HCT116 (cell line): ENCODE results near the gene PRR14. TPM values are rescaled to one million over a fixed set of nuclear protein-coding genes. Genes with fewer than 3 reads are reported as not detected.

ENCODE experiments used
- ATAC-seq: fragments of 200-7000 bp; cut with Tn5 transposase; 2 replicates; pipeline ENCODE4 v1.9.1; 2020; ENCODE audit warnings: mild to moderate bottlenecking, moderate library complexity
- BruUV-seq: library from RNA; stranded (reverse); fragments of 400-500 nt; replicated peaks from 2 replicates; lab custom pipeline; 2021; lab: Mats Ljungman, UMichigan
- CTCF ChIA-PET: fragments of 300-600 bp; sonication (Branson Sonifier 250); formaldehyde crosslinking; loops from one replicate; lab custom pipeline; 2021; ENCODE audit warnings: antibody characterized with exemption; lab: Charles Lee
- POLR2A ChIA-PET: fragments of 300-600, 350-600 bp; sonication (Branson Sonifier 250); formaldehyde crosslinking; loops from one replicate; lab custom pipeline; 2021; ENCODE audit warnings: antibody characterized with exemption; lab: Charles Lee
- RAD21 ChIA-PET, 2 experiments: fragments of 300-600 bp; sonication (Branson Sonifier 250); formaldehyde crosslinking; loops; one replicate each; lab custom pipeline; 2023; ENCODE audit warnings: low total read pairs in 2 of 2; ENCODE audit not compliant: uncharacterized antibody in 2 of 2, unreplicated experiment in 2 of 2, low non-redundant PET in 1 of 2; lab: Charles Lee
- DNase-seq: peaks from one replicate; pipeline ENCODE4 v3.0.0-alpha.2; 2010; ENCODE audit warnings: low read depth, low spot score
- H2AFZ ChIP-seq: fragments of 200-600 bp; shearing (Covaris generic), sonication (generic); 2 replicates; pipeline ENCODE4 v1.6.1; 2017; ENCODE audit warnings: low read depth, mixed run types, mixed read lengths, antibody characterized with exemption, low read length; ENCODE audit not compliant: poor library complexity, severe bottlenecking
- H3K27ac ChIP-seq: 2 replicates; pipeline ENCODE4 v1.5.1; 2012; ENCODE audit warnings: low read depth, low read length
- H3K27me3 ChIP-seq: fragments of 200-600 bp; sonication (generic); 2 replicates; pipeline ENCODE4 v1.6.1; 2016; ENCODE audit warnings: mixed run types, low read length, mixed read lengths; ENCODE audit not compliant: insufficient read depth
- H3K36me3 ChIP-seq, 2 experiments: fragments of 200-500 bp in 1 of 2; fragments of 200-600 bp in 1 of 2; sonication (Bioruptor generic) in 1 of 2; sonication (generic) in 1 of 2; 2 replicates each; pipeline versions ENCODE4 v1.5.1 to v1.6.1; 2014 to 2016; ENCODE audit warnings: low read length in 2 of 2, inconsistent platforms in 1 of 2, mixed read lengths in 1 of 2, mixed run types in 1 of 2; ENCODE audit not compliant: insufficient read depth in 2 of 2, control insufficient read depth in 1 of 2
- H3K4me1 ChIP-seq, 2 experiments: fragments of 200-600 bp in 1 of 2; sonication (generic) in 1 of 2; 2 replicates each; pipeline versions ENCODE4 v1.5.1 to v1.6.1; 2012 to 2017; ENCODE audit warnings: low read length in 2 of 2, inconsistent platforms in 1 of 2, mild to moderate bottlenecking in 1 of 2, mixed read lengths in 1 of 2, mixed run types in 1 of 2, moderate library complexity in 1 of 2; ENCODE audit not compliant: insufficient read depth in 2 of 2, control insufficient read depth in 1 of 2
- H3K4me2 ChIP-seq: fragments of 200-600 bp; sonication (generic); 2 replicates; pipeline ENCODE4 v1.6.1; 2017; ENCODE audit warnings: mixed run types, low read length, mixed read lengths
- H3K4me3 ChIP-seq, 2 experiments: fragments of 200-600 bp in 1 of 2; sonication (generic) in 1 of 2; replicated peaks in 1 of 2; 2 replicates each; pipeline ENCODE4 v1.5.1; 2011 to 2016; ENCODE audit warnings: low read length in 2 of 2, control low read depth in 1 of 2, low read depth in 1 of 2, mild to moderate bottlenecking in 1 of 2, mixed read lengths in 1 of 2, mixed run types in 1 of 2
- H3K79me2 ChIP-seq: fragments of 200-600 bp; sonication (generic); 2 replicates; pipeline ENCODE4 v1.6.1; 2017; ENCODE audit warnings: mild to moderate bottlenecking, mixed run types, low read length, moderate library complexity, mixed read lengths; ENCODE audit not compliant: insufficient read depth
- H3K9ac ChIP-seq: fragments of 200-600 bp; sonication (generic); 2 replicates; pipeline ENCODE4 v1.6.1; 2016; ENCODE audit warnings: low read length, mixed read lengths
- H3K9me2 ChIP-seq: fragments of 200-600 bp; sonication (generic), shearing (Covaris generic); 2 replicates; pipeline ENCODE4 v1.6.1; 2017; ENCODE audit warnings: mixed run types, mild to moderate bottlenecking, moderate library complexity; ENCODE audit not compliant: insufficient read depth
- H3K9me3 ChIP-seq, 2 experiments: fragments of 200-500 bp in 1 of 2; fragments of 200-600 bp in 1 of 2; sonication (Bioruptor generic) in 1 of 2; sonication (generic) in 1 of 2; 2 replicates each; pipeline ENCODE4 v1.6.1; 2014 to 2017; ENCODE audit warnings: low read length in 2 of 2, mixed read lengths in 2 of 2, inconsistent platforms in 1 of 2, low read depth in 1 of 2, mild to moderate bottlenecking in 1 of 2, mixed run types in 1 of 2, moderate library complexity in 1 of 2; ENCODE audit not compliant: control insufficient read depth in 1 of 2, insufficient read depth in 1 of 2
- H4K20me1 ChIP-seq: fragments of 200-600 bp; sonication (generic), shearing (Covaris generic); 2 replicates; pipeline ENCODE4 v1.6.1; 2017; ENCODE audit warnings: mixed run types, mild to moderate bottlenecking, moderate library complexity; ENCODE audit not compliant: insufficient read depth
- CBX3 ChIP-seq: IDR thresholded peaks from 2 replicates; pipeline ENCODE4 v1.6.1; 2012; ENCODE audit warnings: low read depth
- CEBPB ChIP-seq: IDR thresholded peaks from 2 replicates; pipeline ENCODE4 v1.6.1; 2012; ENCODE audit warnings: low read depth
- EGR1 ChIP-seq: IDR thresholded peaks from 2 replicates; pipeline ENCODE4 v1.6.1; 2012; ENCODE audit warnings: low read depth
- EZH2 ChIP-seq: fragments of 200-600 bp; sonication (generic); IDR thresholded peaks from 2 replicates; pipeline ENCODE4 v1.6.1; 2017; ENCODE audit warnings: antibody characterized with exemption, mixed run types
- EZH2phosphoT487 ChIP-seq: fragments of 200-600 bp; IDR thresholded peaks from 2 replicates; pipeline ENCODE4 v1.6.1; 2018; ENCODE audit warnings: antibody characterized with exemption, borderline replicate concordance
- FOSL1 ChIP-seq: IDR thresholded peaks from 2 replicates; pipeline ENCODE4 v1.6.1; 2012; ENCODE audit warnings: low read depth
- POLR2A ChIP-seq: IDR thresholded peaks from 2 replicates; pipeline ENCODE4 v1.7.0; 2011; ENCODE audit warnings: borderline replicate concordance; ENCODE audit not compliant: insufficient read depth, insufficient read length; ENCODE audit errors: extremely low read depth
- POLR2AphosphoS5 ChIP-seq: IDR thresholded peaks from 2 replicates; pipeline ENCODE4 v1.6.1; 2011; ENCODE audit warnings: mild to moderate bottlenecking, low read depth, low read length, moderate library complexity
- RAD21 ChIP-seq: IDR thresholded peaks from 2 replicates; pipeline ENCODE4 v1.6.1; 2012; ENCODE audit warnings: low read depth, mild to moderate bottlenecking
- SIN3A ChIP-seq: IDR thresholded peaks from 2 replicates; pipeline ENCODE4 v1.6.1; 2012; ENCODE audit warnings: low read depth
- SP1 ChIP-seq: IDR thresholded peaks from 2 replicates; pipeline ENCODE4 v1.6.1; 2012; ENCODE audit warnings: low read depth
- TCF7L2 ChIP-seq: IDR thresholded peaks from 2 replicates; pipeline ENCODE4 v1.7.0; 2011; ENCODE audit warnings: borderline replicate concordance, inconsistent platforms; ENCODE audit not compliant: insufficient read depth, insufficient read length; ENCODE audit errors: extremely low read depth
- YY1 ChIP-seq: IDR thresholded peaks from 2 replicates; pipeline ENCODE4 v1.6.1; 2011; ENCODE audit warnings: low read length, low read depth, moderate library complexity, mild to moderate bottlenecking; ENCODE audit not compliant: insufficient replicate concordance; ENCODE audit errors: extremely low read depth
- ZFX ChIP-seq: fragments of 450-650 bp; IDR thresholded peaks from 2 replicates; pipeline ENCODE4 v1.6.1; 2017
- ZNF274 ChIP-seq: fragments of 200-500 bp; sonication (Bioruptor generic); IDR thresholded peaks from 2 replicates; pipeline ENCODE4 v1.6.1; 2014; ENCODE audit warnings: mild to moderate bottlenecking, low read depth, low read length, inconsistent platforms
- intact Hi-C: fragments of 100-400 bp; cut with micrococcal nuclease; formaldehyde crosslinking; loops from 2 replicates; pipeline ENCODE4 v1.10.0; 2022
- total RNA-seq: library from RNA; stranded (reverse); gene quantifications from one replicate; pipeline ENCODE4 v1.2.1, GENCODE V29; 2021; ENCODE audit not compliant: unreplicated experiment
- TF ChIP-seq, protein P1 (sequence below): IDR thresholded peaks from 2 replicates; pipeline ENCODE4 v1.6.1; 2012
- TF ChIP-seq, protein P2 (sequence below): IDR thresholded peaks from 2 replicates; pipeline ENCODE4 v1.6.1; 2012
- TF ChIP-seq, protein P3 (sequence below): IDR thresholded peaks from 2 replicates; pipeline ENCODE4 v1.6.1; 2012; ENCODE audit warnings: low read depth
- TF ChIP-seq, protein P4 (sequence below): IDR thresholded peaks from 2 replicates; pipeline ENCODE4 v1.6.1; 2011; ENCODE audit warnings: mild to moderate bottlenecking, low read length, moderate library complexity; ENCODE audit not compliant: insufficient replicate concordance; ENCODE audit errors: extremely low read depth

The PRR14 gene
- total RNA-seq, 1 experiment from 2014 or later: 56.2 TPM

DNA sequence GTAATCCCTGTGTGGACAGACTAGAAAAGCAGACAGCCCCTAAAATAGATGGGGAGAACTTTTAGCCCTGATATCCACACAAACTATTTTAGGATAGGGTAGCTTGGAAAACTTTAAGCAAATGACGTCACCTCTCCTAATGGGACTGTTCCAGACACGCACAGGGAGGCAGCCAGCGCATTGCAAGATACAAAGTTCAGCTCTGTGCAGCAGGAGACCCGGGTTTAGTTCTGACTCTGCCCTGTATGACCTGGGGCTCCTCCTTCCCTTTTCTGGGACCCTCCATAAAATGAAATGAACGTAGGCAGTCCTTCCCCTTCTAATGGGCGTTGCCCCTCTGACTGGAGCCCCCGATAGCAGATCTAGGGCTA, 46.8 kb upstream of the PRR14 start:
- intact Hi-C loops: no loop called here
- H3K27me3 ChIP-seq: no peaks in the 10 kb centered on the region
- TF ChIP-seq CEBPB (no peak), YY1 (no peak), EGR1 (no peak), CBX3 (no peak), ZNF274 (no peak), ZFX (no peak), FOSL1 (no peak), TCF7L2 (no peak), POLR2A (no peak), POLR2AphosphoS5 (no peak), RAD21 (no peak), SP1 (no peak), EZH2phosphoT487 (no peak), EZH2 (no peak), SIN3A (no peak)
- TF ChIP-seq, protein P1, sequence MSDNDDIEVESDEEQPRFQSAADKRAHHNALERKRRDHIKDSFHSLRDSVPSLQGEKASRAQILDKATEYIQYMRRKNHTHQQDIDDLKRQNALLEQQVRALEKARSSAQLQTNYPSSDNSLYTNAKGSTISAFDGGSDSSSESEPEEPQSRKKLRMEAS: no peak
- TF ChIP-seq, protein P2, sequence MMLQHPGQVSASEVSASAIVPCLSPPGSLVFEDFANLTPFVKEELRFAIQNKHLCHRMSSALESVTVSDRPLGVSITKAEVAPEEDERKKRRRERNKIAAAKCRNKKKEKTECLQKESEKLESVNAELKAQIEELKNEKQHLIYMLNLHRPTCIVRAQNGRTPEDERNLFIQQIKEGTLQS: no peak
- TF ChIP-seq, protein P3, sequence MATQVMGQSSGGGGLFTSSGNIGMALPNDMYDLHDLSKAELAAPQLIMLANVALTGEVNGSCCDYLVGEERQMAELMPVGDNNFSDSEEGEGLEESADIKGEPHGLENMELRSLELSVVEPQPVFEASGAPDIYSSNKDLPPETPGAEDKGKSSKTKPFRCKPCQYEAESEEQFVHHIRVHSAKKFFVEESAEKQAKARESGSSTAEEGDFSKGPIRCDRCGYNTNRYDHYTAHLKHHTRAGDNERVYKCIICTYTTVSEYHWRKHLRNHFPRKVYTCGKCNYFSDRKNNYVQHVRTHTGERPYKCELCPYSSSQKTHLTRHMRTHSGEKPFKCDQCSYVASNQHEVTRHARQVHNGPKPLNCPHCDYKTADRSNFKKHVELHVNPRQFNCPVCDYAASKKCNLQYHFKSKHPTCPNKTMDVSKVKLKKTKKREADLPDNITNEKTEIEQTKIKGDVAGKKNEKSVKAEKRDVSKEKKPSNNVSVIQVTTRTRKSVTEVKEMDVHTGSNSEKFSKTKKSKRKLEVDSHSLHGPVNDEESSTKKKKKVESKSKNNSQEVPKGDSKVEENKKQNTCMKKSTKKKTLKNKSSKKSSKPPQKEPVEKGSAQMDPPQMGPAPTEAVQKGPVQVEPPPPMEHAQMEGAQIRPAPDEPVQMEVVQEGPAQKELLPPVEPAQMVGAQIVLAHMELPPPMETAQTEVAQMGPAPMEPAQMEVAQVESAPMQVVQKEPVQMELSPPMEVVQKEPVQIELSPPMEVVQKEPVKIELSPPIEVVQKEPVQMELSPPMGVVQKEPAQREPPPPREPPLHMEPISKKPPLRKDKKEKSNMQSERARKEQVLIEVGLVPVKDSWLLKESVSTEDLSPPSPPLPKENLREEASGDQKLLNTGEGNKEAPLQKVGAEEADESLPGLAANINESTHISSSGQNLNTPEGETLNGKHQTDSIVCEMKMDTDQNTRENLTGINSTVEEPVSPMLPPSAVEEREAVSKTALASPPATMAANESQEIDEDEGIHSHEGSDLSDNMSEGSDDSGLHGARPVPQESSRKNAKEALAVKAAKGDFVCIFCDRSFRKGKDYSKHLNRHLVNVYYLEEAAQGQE: no peak
- TF ChIP-seq, protein P4, sequence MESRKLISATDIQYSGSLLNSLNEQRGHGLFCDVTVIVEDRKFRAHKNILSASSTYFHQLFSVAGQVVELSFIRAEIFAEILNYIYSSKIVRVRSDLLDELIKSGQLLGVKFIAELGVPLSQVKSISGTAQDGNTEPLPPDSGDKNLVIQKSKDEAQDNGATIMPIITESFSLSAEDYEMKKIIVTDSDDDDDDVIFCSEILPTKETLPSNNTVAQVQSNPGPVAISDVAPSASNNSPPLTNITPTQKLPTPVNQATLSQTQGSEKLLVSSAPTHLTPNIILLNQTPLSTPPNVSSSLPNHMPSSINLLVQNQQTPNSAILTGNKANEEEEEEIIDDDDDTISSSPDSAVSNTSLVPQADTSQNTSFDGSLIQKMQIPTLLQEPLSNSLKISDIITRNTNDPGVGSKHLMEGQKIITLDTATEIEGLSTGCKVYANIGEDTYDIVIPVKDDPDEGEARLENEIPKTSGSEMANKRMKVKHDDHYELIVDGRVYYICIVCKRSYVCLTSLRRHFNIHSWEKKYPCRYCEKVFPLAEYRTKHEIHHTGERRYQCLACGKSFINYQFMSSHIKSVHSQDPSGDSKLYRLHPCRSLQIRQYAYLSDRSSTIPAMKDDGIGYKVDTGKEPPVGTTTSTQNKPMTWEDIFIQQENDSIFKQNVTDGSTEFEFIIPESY: no peak
- TF ChIP-seq, all 23 proteins: peak for 0
- Histone ChIP-seq H3K27ac (no peak overlapping the region), H2AFZ (no peak overlapping the region), H3K79me2 (peaks cover 6% of the 10 kb centered on the region), H3K4me1 (peaks cover 4% of the 10 kb centered on the region in 2 experiments; a peak in 2 of 4 replicates), H3K4me2 (no peak overlapping the region), H4K20me1 (no peaks in the 10 kb centered on the region), H3K9me3 (no peaks in the 10 kb centered on the region), H3K36me3 (peaks cover 12 to 14% of the 10 kb centered on the region in 2 experiments; a peak in 3 of 4 replicates), H3K9me2 (no peaks in the 10 kb centered on the region), H3K4me3 (no peak overlapping the region), H3K9ac (no peak overlapping the region)
- BruUV-seq: no TSS peak
- CTCF ChIA-PET: no interaction called here
- RAD21 ChIA-PET: no interaction called here
- no peak for ATAC-seq
- no peak for DNase-seq
- POLR2A ChIA-PET: no interaction called here
